Adrenal gland (tissue), 12 donors: ENCODE measurements around the gene TMEM204. TPM values are rescaled to one million over a fixed set of nuclear protein-coding genes. Genes with fewer than 3 reads are reported as not detected.

ENCODE experiments used
- DNase-seq, 7 donors: peaks; one replicate each; pipeline ENCODE4 v3.0.0-alpha.2; 2019 to 2020
- H3K27ac ChIP-seq, 5 donors: fragments of 200-600 bp; sonication (generic) in 4 of 5; 1 replicate in 3 of 5; 2 replicates in 2 of 5; pipeline versions ENCODE4 v1.5.1 to v1.8.0; 2016 to 2020; ENCODE audit warnings: mild to moderate bottlenecking in 1 of 5
- H3K27me3 ChIP-seq: fragments of 200-600 bp; 2 replicates; pipeline ENCODE4 v1.8.0; 2021
- H3K36me3 ChIP-seq, 2 donors: fragments of 200-600 bp; replicated peaks in 1 of 2; 1 replicate in 1 of 2; 2 replicates in 1 of 2; pipeline versions ENCODE4 v1.5.1 to v1.8.0; 2018 to 2022
- H3K4me1 ChIP-seq, 2 donors: fragments of 200-600 bp; replicated peaks in 1 of 2; 1 replicate in 1 of 2; 2 replicates in 1 of 2; pipeline versions ENCODE4 v1.5.1 to v1.8.0; 2018 to 2021
- H3K4me3 ChIP-seq, 4 donors: fragments of 200-600 bp; sonication (generic) in 3 of 4; one replicate each; pipeline ENCODE4 v1.5.1; 2016 to 2018
- H3K9me3 ChIP-seq, 3 donors: fragments of 200-600 bp; sonication (generic) in 1 of 3; replicated peaks in 1 of 3; 1 replicate in 2 of 3; 2 replicates in 1 of 3; pipeline versions ENCODE4 v1.5.1 to v1.8.0; 2016 to 2021
- POLR2A ChIP-seq, 2 donors: fragments of 450-650 bp; IDR thresholded peaks; one replicate each; pipeline ENCODE4 v1.6.1; 2017; ENCODE audit warnings: antibody characterized with exemption in 2 of 2, mild to moderate bottlenecking in 2 of 2, moderate library complexity in 1 of 2
- WGBS, 4 donors: extraction: QIAGEN DNeasy Blood & Tissue Kit in 2 of 4; methylation state at CpG; one replicate each; pipeline versions ENCODE4 v1.1.5 to v1.1.7; 2013 to 2017; 5-methylcytosine and 5-hydroxymethylcytosine counted together
- intact Hi-C, 2 donors: fragments of 100-400 bp; cut with DNase I; formaldehyde crosslinking; loops; one replicate each; pipeline versions ENCODE4 v1.14.1 to v1.15.0; 2022 to 2023
- polyA plus RNA-seq, 3 donors: library from polyadenylated mRNA; stranded (reverse); fragments of 200-250 nt in 2 of 3; fragments of 350-450 nt in 1 of 3; fragmentation: Illumina TruSeq in 1 of 3; extraction: RNeasy Lipid Tissue Mini Kit (QIAGEN cat#74804) in 1 of 3; gene quantifications; one replicate each; pipeline ENCODE4 v1.2.3, GENCODE V29; 2013 to 2014
- total RNA-seq, 9 donors: library from RNA; depleted of rRNA in 4 of 9; stranded (reverse); fragments of >200 nt in 4 of 9; fragments of 120-200 nt in 1 of 9; fragmentation: NEBNext Ultra II Directional in 1 of 9; extraction: Animal tissue kit (Norgen Biotek cat#: 25700) in 1 of 9; gene quantifications; one replicate each; pipeline versions ENCODE4 v1.1.0 to v1.2.4, GENCODE V29; 2013 to 2023
- TF ChIP-seq, protein P1 (sequence below), 6 experiments: fragments of 450-650 bp in 4 of 6; fragments of 200-600 bp in 2 of 6; sonication (generic) in 1 of 6; IDR thresholded peaks; 1 replicate in 5 of 6; 2 replicates in 1 of 6; pipeline versions ENCODE4 v1.5.1 to v1.8.0; 2016 to 2021; ENCODE audit warnings: antibody characterized with exemption in 6 of 6, mild to moderate bottlenecking in 2 of 6, moderate library complexity in 1 of 6
- donor health status: healthy with polysubstance abuse.
- donor health status: Bipolar disorder and iron deficiency.
- donor health status: DM: yes; HTN: yes; CAD: no.
- donor health status: DM: no; HTN: no; CAD: no.
- donor health status: DM: no; HTN: no; CAD: no.
- donor health status: DM: yes; HTN: yes; CAD: no.

TMEM204 gene
- total and polyA plus RNA-seq, 12 donors = 7.4 to 77.2 (median 26.0) TPM

DNA sequence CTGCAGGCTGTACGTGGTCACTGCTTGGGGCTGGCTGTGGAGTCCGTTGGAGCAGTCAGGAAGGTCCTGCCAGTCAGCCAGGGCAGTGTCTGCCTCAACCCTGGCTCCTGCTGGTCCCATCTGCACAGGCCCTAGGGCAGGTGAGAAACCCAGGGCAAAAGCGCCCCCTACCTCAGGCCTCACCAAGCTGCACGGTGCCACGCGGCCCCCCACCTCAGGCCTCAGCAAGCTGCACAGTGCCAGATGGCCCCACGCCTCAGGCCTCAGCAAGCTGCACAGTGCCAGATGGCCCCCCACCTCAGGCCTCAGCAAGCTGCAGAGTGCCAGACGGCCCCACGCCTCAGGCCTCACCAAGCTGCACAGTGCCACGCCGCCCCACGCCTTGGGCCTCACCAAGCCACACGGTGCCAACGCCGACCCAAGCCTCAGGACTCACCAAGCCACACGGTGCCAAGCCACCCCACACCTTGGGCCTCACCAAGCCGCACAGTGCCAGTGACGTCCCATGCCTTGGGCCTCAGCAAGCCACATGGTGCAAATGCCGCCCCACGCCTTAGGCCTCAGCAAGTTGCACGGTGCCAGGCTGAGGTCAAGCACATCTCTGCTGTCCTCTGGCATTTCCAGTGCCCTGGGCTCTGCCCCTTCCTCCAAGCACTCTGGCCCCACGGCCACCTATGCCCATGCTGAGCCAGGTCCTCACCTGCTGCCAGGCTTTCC is 5.5 kb downstream of the TMEM204 start:
- no peaks in the 10 kb centered on the region for H3K27me3 ChIP-seq
- intact Hi-C loops = no loop called here
- TF ChIP-seq, protein P1, sequence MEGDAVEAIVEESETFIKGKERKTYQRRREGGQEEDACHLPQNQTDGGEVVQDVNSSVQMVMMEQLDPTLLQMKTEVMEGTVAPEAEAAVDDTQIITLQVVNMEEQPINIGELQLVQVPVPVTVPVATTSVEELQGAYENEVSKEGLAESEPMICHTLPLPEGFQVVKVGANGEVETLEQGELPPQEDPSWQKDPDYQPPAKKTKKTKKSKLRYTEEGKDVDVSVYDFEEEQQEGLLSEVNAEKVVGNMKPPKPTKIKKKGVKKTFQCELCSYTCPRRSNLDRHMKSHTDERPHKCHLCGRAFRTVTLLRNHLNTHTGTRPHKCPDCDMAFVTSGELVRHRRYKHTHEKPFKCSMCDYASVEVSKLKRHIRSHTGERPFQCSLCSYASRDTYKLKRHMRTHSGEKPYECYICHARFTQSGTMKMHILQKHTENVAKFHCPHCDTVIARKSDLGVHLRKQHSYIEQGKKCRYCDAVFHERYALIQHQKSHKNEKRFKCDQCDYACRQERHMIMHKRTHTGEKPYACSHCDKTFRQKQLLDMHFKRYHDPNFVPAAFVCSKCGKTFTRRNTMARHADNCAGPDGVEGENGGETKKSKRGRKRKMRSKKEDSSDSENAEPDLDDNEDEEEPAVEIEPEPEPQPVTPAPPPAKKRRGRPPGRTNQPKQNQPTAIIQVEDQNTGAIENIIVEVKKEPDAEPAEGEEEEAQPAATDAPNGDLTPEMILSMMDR (IDR thresholded peaks at IDR 0.05) = peak in 2 of 6 experiments; percentile 15 to 16
- no peak for TF ChIP-seq POLR2A (IDR thresholded peaks at IDR 0.05)
- H3K9me3 ChIP-seq = no peaks in the 10 kb centered on the region
- peaks cover 12 to 51% of the 10 kb centered on the region in 2 donors for H3K4me1 ChIP-seq
- DNase-seq = peak in 1 of 7 donors; percentile 83
- peak overlapping the region in 2 of 5 donors; percentile 83 to 97 for H3K27ac ChIP-seq
- peaks cover 0 to 34% of the 10 kb centered on the region in 2 donors for H3K36me3 ChIP-seq
- 61 to 79% (median 77%) methylated on average over 5 to 22 of the region's 22 CpGs for WGBS, 4 donors
- H3K4me3 ChIP-seq = no peak overlapping the region

DNA sequence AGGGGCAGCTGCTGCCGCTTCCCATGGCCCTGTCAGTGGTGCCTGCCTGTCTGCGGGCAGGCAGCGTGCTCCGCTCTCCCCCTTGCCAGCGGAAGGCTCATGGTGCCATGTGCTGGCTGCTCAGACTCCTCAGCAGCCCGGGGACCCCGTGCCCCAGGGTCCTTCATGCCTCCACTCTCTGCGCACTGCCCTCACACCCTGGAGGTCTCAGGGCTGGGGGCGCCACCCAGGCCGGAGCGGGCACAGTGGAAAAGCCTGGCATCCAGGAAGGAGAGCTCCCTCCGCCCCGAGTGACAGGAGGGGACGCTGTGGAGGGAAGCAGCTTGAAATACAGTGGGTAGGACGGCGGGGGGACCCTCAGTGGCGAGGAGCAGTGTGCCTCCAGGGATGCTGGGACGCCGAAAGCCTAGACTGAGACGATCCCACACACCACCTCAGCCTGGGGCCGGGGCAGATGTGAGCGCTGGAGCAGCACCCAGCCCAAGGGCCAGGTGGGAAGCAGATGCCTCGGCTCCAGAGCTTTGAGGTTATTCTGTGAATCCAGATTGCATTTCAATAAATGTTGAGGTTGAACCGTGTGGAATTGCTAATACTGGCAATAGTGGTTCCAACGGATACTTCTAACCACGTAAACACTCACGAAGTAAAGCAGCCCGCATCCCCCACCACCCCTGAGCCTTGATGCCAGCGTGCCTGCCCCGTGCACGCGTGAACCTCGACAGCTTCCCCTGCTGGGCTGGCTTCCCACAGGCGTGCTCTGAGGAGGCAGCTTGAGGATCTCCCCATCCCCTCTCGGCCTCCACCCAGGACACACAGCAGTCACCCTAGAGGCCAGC is 6.5 kb downstream of the TMEM204 start:
- TF ChIP-seq, protein P1 (IDR thresholded peaks at IDR 0.05) = no peak
- no peak for TF ChIP-seq POLR2A (IDR thresholded peaks at IDR 0.05)
- 80 to 92% (median 84%) methylated on average over 24 to 35 of the region's 35 CpGs for WGBS, 4 donors
- no peak for DNase-seq
- intact Hi-C loops = no loop called here
- peak overlapping the region in 2 of 5 donors; percentile 22 to 83 for H3K27ac ChIP-seq
- peaks cover 15 to 58% of the 10 kb centered on the region in 2 donors for H3K4me1 ChIP-seq
- H3K9me3 ChIP-seq = no peaks in the 10 kb centered on the region
- peaks cover 0 to 34% of the 10 kb centered on the region in 2 donors for H3K36me3 ChIP-seq
- no peak overlapping the region for H3K4me3 ChIP-seq
- H3K27me3 ChIP-seq = no peaks in the 10 kb centered on the region

DNA sequence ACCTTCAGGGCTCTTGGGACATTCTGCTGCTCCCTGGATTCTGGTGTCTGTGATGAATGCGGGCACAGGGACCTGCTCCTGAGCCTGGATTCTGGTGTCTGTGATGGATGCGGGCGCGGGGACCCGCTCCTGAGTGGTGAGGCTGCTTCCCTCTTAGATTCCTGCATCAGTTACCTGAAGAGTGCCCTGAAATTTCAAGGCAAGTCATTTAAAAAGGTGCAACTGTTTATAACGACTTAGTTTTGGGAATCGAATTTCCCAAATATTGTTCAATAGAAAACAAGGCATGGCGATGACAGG is 7.0 kb downstream of the TMEM204 start:
- no peaks in the 10 kb centered on the region for H3K9me3 ChIP-seq
- intact Hi-C loops = no loop called here
- peak overlapping the region in 1 of 5 donors; percentile 76 for H3K27ac ChIP-seq
- H3K4me1 ChIP-seq = peaks cover 15 to 61% of the 10 kb centered on the region in 2 donors
- DNase-seq = no peak
- TF ChIP-seq, protein P1 (IDR thresholded peaks at IDR 0.05) = no peak
- no peak for TF ChIP-seq POLR2A (IDR thresholded peaks at IDR 0.05)
- H3K27me3 ChIP-seq = no peaks in the 10 kb centered on the region
- H3K4me3 ChIP-seq = no peak overlapping the region
- 81 to 94% (median 86%) methylated on average over 7 to 8 of the region's 8 CpGs for WGBS, 4 donors
- H3K36me3 ChIP-seq = peaks cover 0 to 34% of the 10 kb centered on the region in 2 donors
